ENCODE measurements around the gene CSMD2.

CSMD2 gene

GRCh38 chr1:34165422-34165921, 442 bp upstream of the CSMD2 start:
- TF ChIP-seq EZH2phosphoT487 (IDR thresholded peaks at IDR 0.05; ENCODE audit: low read length) (no peak), EZH2 (optimal IDR thresholded peaks at IDR 0.05; ENCODE audit: low read depth, low read length) (no peak), CTCF (IDR thresholded peaks at IDR 0.05; ENCODE audit: low read length) (no peak)
- H3K4me2 ChIP-seq (ENCODE audit: low read depth, low read length): no peak overlapping the region
- no peaks in the 10 kb centered on the region for H4K20me1 ChIP-seq (ENCODE audit: insufficient read depth, low read length)
- no peak overlapping the region for H3K27ac ChIP-seq (ENCODE audit: low read length)
- no peaks in the 10 kb centered on the region for H3K36me3 ChIP-seq (replicated peaks; ENCODE audit: insufficient read depth, low read length)
- no peaks in the 10 kb centered on the region for H3K9me3 ChIP-seq (replicated peaks; ENCODE audit: insufficient read depth, low read length)
- no peaks in the 10 kb centered on the region for H3K79me2 ChIP-seq (ENCODE audit: low read length)
- H3K4me1 ChIP-seq (ENCODE audit: low read length): no peaks in the 10 kb centered on the region
- no peaks in the 10 kb centered on the region for H3K9me2 ChIP-seq (replicated peaks; ENCODE audit: insufficient read depth, low read length)
- no peaks in the 10 kb centered on the region for H3F3A ChIP-seq (ENCODE audit: insufficient read depth, low read length)
- DNase-seq: no peak
- no peak overlapping the region for H2AFZ ChIP-seq (ENCODE audit: low read length)
- H3K9ac ChIP-seq (ENCODE audit: low read length): no peak overlapping the region
- peaks cover 57% of the 10 kb centered on the region for H3K27me3 ChIP-seq (replicated peaks; ENCODE audit: insufficient read depth, low read length)
- no peak overlapping the region for H3K4me3 ChIP-seq (ENCODE audit: low read length)

GRCh38 chr1:34163792-34164731, 968 bp downstream of the CSMD2 start:
- H3K27ac ChIP-seq (ENCODE audit: low read length): no peak overlapping the region
- no peaks in the 10 kb centered on the region for H3K4me1 ChIP-seq (ENCODE audit: low read length)
- H2AFZ ChIP-seq (ENCODE audit: low read length): peak overlapping the region; percentile 59
- no peaks in the 10 kb centered on the region for H3K9me2 ChIP-seq (replicated peaks; ENCODE audit: insufficient read depth, low read length)
- H3K4me2 ChIP-seq (ENCODE audit: low read depth, low read length): peak overlapping the region; percentile 93
- DNase-seq: peak; percentile 6
- peak overlapping the region; percentile 37; the same call in 1 of the 2 replicates for H3K9ac ChIP-seq (ENCODE audit: low read length)
- no peak for TF ChIP-seq EZH2phosphoT487 (IDR thresholded peaks at IDR 0.05; ENCODE audit: low read length)
- peaks cover 69% of the 10 kb centered on the region for H3K27me3 ChIP-seq (replicated peaks; ENCODE audit: insufficient read depth, low read length)
- H3K4me3 ChIP-seq (ENCODE audit: low read length): peak overlapping the region; percentile 58
- no peaks in the 10 kb centered on the region for H3K36me3 ChIP-seq (replicated peaks; ENCODE audit: insufficient read depth, low read length)
- no peaks in the 10 kb centered on the region for H3K9me3 ChIP-seq (replicated peaks; ENCODE audit: insufficient read depth, low read length)
- H3K79me2 ChIP-seq (ENCODE audit: low read length): no peaks in the 10 kb centered on the region
- H4K20me1 ChIP-seq (ENCODE audit: insufficient read depth, low read length): no peaks in the 10 kb centered on the region
- no peaks in the 10 kb centered on the region for H3F3A ChIP-seq (ENCODE audit: insufficient read depth, low read length)

- no peak overlapping the region for H3K27ac ChIP-seq (ENCODE audit: low read length)
- H3F3A ChIP-seq (ENCODE audit: insufficient read depth, low read length): no peaks in the 10 kb centered on the region
- peaks cover 67% of the 10 kb centered on the region for H3K27me3 ChIP-seq (replicated peaks; ENCODE audit: insufficient read depth, low read length)
- H3K4me1 ChIP-seq (ENCODE audit: low read length): no peaks in the 10 kb centered on the region
- H3K9me2 ChIP-seq (replicated peaks; ENCODE audit: insufficient read depth, low read length): no peaks in the 10 kb centered on the region
- no peaks in the 10 kb centered on the region for H3K9me3 ChIP-seq (replicated peaks; ENCODE audit: insufficient read depth, low read length)
- H3K36me3 ChIP-seq (replicated peaks; ENCODE audit: insufficient read depth, low read length): no peaks in the 10 kb centered on the region
- peak overlapping the region; percentile 37; the same call in 1 of the 2 replicates for H3K9ac ChIP-seq (ENCODE audit: low read length)
- H4K20me1 ChIP-seq (ENCODE audit: insufficient read depth, low read length): no peaks in the 10 kb centered on the region
- DNase-seq: peak; percentile 68
- peak overlapping the region; percentile 93 for H3K4me2 ChIP-seq (ENCODE audit: low read depth, low read length)
- no peaks in the 10 kb centered on the region for H3K79me2 ChIP-seq (ENCODE audit: low read length)
- TF ChIP-seq CTCF (IDR thresholded peaks at IDR 0.05; ENCODE audit: low read length) (peak; percentile 61), EZH2phosphoT487 (IDR thresholded peaks at IDR 0.05; ENCODE audit: low read length) (no peak)
- H3K4me3 ChIP-seq (ENCODE audit: low read length): peak overlapping the region; percentile 58
- peak overlapping the region; percentile 59 for H2AFZ ChIP-seq (ENCODE audit: low read length)
Observed at GRCh38 chr1:34162852-34163766, 1.9 kb downstream of the CSMD2 start.

Data from MM.1S (cell line).